SU-DHL-6 (cell line): ENCODE results near the gene ACOT8.

Experiments used
- EZH2phosphoT487 ChIP-seq: fragments of 200-600 bp; sonication (generic), shearing (Covaris generic); conservative IDR thresholded peaks from 2 replicates; pipeline ENCODE4 v1.6.1; 2018; ENCODE audit warnings: mild to moderate bottlenecking, antibody characterized with exemption, low read length, moderate library complexity, mixed read lengths
- TF ChIP-seq, protein P1 (sequence below): fragments of 200-600 bp; sonication (generic); IDR thresholded peaks from one replicate; pipeline ENCODE4 v1.5.1; 2017; ENCODE audit warnings: antibody characterized with exemption, mild to moderate bottlenecking, low read length, moderate library complexity; ENCODE audit not compliant: insufficient read depth, poor library complexity, severe bottlenecking

DNA sequence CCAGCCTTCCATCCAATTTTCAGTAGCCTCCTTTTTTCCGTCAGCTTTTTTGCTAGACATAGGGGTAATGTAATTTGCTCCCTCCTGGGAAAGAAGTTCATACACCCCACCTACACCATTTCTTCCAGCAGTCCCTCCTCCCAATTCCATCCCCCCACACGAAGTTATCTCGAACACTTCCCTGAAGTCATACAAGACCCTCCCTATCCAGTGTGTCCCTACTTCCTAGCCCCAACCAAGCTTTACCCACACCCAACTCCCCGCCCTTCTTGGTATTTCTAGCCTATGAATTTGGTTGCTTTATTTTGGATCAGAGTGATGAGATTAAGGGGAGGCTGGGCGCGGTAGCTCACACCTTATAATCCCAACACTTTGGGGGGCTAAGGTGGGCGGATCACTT is 43.7 kb downstream of the ACOT8 start:
- TF ChIP-seq, protein P1, sequence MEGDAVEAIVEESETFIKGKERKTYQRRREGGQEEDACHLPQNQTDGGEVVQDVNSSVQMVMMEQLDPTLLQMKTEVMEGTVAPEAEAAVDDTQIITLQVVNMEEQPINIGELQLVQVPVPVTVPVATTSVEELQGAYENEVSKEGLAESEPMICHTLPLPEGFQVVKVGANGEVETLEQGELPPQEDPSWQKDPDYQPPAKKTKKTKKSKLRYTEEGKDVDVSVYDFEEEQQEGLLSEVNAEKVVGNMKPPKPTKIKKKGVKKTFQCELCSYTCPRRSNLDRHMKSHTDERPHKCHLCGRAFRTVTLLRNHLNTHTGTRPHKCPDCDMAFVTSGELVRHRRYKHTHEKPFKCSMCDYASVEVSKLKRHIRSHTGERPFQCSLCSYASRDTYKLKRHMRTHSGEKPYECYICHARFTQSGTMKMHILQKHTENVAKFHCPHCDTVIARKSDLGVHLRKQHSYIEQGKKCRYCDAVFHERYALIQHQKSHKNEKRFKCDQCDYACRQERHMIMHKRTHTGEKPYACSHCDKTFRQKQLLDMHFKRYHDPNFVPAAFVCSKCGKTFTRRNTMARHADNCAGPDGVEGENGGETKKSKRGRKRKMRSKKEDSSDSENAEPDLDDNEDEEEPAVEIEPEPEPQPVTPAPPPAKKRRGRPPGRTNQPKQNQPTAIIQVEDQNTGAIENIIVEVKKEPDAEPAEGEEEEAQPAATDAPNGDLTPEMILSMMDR = no peak
- TF ChIP-seq EZH2phosphoT487 = no peak
